ENCODE measurements around the gene ODC1. TPM values are rescaled to one million over a fixed set of nuclear protein-coding genes. Genes with fewer than 3 reads are reported as not detected.

The ODC1 gene
- total RNA-seq, 1 experiment from 2014 or later: 231 TPM

GRCh38 chr2:10495988-10496313, 47.8 kb upstream of the ODC1 start:
- no TSS peak for BruUV-seq (replicated peaks)
- ChIA-PET CTCF (no interaction called here), RAD21 (ENCODE audit: low non-redundant PET in 1 of 2, low total read pairs in 2 of 2, uncharacterized antibody in 2 of 2, unreplicated experiment in 2 of 2) (no interaction called here), POLR2A (no interaction called here)
- ATAC-seq (no peak), DNase-seq (ENCODE audit: low read depth, low spot score) (no peak)
- H3K27me3 ChIP-seq (ENCODE audit: insufficient read depth, low read length): no peaks in the 10 kb centered on the region; the same call in 1 of the 2 replicates
- no peak overlapping the region for H3K4me2 ChIP-seq (ENCODE audit: low read length)
- H3K4me3 ChIP-seq (replicated peaks in 1 of 2; ENCODE audit: low read depth in 1 of 2, low read length in 2 of 2): no peak overlapping the region
- H2AFZ ChIP-seq (ENCODE audit: low read depth, low read length, poor library complexity, severe bottlenecking): no peak overlapping the region
- intact Hi-C loops (cut with micrococcal nuclease): no loop called here
- no peaks in the 10 kb centered on the region for H4K20me1 ChIP-seq (ENCODE audit: insufficient read depth)
- H3K36me3 ChIP-seq (ENCODE audit: control insufficient read depth in 1 of 2, insufficient read depth in 2 of 2, low read length in 2 of 2): no peaks in the 10 kb centered on the region
- peaks cover 9 to 18% of the 10 kb centered on the region in 2 experiments for H3K4me1 ChIP-seq (ENCODE audit: control insufficient read depth in 1 of 2, insufficient read depth in 2 of 2, low read length in 2 of 2)
- TF ChIP-seq EGR1 (IDR thresholded peaks at IDR 0.05; ENCODE audit: low read depth): no peak
- TF ChIP-seq, protein P1, sequence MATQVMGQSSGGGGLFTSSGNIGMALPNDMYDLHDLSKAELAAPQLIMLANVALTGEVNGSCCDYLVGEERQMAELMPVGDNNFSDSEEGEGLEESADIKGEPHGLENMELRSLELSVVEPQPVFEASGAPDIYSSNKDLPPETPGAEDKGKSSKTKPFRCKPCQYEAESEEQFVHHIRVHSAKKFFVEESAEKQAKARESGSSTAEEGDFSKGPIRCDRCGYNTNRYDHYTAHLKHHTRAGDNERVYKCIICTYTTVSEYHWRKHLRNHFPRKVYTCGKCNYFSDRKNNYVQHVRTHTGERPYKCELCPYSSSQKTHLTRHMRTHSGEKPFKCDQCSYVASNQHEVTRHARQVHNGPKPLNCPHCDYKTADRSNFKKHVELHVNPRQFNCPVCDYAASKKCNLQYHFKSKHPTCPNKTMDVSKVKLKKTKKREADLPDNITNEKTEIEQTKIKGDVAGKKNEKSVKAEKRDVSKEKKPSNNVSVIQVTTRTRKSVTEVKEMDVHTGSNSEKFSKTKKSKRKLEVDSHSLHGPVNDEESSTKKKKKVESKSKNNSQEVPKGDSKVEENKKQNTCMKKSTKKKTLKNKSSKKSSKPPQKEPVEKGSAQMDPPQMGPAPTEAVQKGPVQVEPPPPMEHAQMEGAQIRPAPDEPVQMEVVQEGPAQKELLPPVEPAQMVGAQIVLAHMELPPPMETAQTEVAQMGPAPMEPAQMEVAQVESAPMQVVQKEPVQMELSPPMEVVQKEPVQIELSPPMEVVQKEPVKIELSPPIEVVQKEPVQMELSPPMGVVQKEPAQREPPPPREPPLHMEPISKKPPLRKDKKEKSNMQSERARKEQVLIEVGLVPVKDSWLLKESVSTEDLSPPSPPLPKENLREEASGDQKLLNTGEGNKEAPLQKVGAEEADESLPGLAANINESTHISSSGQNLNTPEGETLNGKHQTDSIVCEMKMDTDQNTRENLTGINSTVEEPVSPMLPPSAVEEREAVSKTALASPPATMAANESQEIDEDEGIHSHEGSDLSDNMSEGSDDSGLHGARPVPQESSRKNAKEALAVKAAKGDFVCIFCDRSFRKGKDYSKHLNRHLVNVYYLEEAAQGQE (IDR thresholded peaks at IDR 0.05; ENCODE audit: low read depth): no peak
- no peak for TF ChIP-seq RAD21 (IDR thresholded peaks at IDR 0.05; ENCODE audit: low read depth)
- TF ChIP-seq CBX3 (IDR thresholded peaks at IDR 0.05; ENCODE audit: low read depth): no peak
- TF ChIP-seq ZNF274 (IDR thresholded peaks at IDR 0.05; ENCODE audit: low read depth, low read length): no peak
- no peak for TF ChIP-seq EZH2phosphoT487 (IDR thresholded peaks at IDR 0.05; ENCODE audit: borderline replicate concordance)
- no peaks in the 10 kb centered on the region for H3K9me2 ChIP-seq (ENCODE audit: insufficient read depth)
- no peak overlapping the region for H3K27ac ChIP-seq (ENCODE audit: low read depth, low read length)
- no peaks in the 10 kb centered on the region for H3K79me2 ChIP-seq (ENCODE audit: insufficient read depth, low read length)
- H3K9me3 ChIP-seq (ENCODE audit: control insufficient read depth in 1 of 2, insufficient read depth in 1 of 2, low read depth in 1 of 2, low read length in 2 of 2): no peaks in the 10 kb centered on the region
- H3K9ac ChIP-seq (ENCODE audit: low read length): no peak overlapping the region
